ENCODE data around the gene RAB8B. TPM values are rescaled to one million over a fixed set of nuclear protein-coding genes. Genes with fewer than 3 reads are reported as not detected.

RAB8B gene
- total RNA-seq, result 55.8 and 56.8 TPM in 2 replicates

DNA sequence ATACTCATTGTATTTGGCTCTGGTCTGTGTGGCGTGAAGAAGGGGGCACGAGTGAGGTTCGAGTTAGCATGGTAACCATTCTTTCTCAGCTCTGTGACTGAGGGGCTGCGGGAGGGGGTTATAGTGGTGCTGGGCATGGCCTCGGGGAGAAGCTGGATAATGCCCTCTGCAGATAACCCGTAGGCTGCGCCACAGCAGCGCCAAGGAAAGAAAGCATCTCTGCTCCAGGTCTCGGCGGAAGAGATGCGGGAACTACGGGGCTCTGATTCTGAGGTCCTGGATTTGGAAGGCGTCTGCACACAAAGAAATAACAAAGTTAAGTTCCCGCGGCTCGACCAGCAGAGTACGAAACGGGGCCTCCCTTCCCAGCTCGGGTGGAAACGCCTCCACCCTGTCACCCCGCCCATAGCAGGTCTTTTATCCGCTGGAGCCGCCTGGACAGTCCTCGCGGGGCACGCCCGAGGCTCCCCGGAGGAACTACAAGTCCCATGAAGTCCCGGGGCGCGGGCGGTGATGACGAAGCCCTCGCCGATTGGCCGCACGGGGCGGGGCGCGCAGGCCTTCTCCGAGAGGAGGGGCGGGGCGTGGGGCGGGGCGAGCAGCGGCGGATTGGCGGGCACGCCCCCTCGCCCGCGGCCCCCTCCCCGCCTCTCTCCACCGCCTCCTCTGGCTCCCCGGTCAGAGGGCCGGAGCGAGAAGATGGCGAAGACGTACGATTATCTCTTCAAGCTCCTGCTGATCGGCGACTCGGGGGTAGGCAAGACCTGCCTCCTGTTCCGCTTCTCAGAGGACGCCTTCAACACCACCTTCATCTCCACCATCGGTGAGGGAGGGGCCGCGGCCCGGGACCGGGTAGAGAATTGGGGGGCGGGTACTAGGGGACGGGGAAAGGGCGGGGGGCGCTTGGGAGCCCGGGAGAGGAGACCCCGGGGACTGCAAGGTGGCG lies at the start of gene RAB8B:
TSS of gene RAB8B (plus strand) at position 681 of the 946 bp plus-strand sequence. CDS start at position 700, 19 bp downstream.
- DNase-seq (ENCODE audit: low read depth in 2 of 2), result peak; percentile 78 to 95

DNA sequence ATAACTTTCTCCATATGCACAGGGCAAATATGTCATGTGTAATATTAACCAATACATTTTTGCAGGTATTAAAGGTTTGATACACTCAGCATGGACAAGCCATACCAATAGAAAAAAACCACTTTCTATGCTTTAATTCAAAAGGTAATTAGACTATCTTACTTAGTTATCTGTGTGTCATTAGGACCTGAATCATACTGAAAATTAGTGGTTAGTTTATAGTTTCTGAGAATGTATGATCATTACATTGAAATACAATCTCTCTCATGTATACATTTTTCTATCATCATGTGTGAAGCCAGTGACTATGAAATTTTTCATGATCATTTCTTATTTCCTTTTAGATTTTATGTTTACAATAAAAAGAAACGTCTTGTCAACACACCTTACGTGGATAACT lies 48.5 kb upstream of the RAB8B start:
- DNase-seq (ENCODE audit: low read depth in 2 of 2), result no peak

DNA sequence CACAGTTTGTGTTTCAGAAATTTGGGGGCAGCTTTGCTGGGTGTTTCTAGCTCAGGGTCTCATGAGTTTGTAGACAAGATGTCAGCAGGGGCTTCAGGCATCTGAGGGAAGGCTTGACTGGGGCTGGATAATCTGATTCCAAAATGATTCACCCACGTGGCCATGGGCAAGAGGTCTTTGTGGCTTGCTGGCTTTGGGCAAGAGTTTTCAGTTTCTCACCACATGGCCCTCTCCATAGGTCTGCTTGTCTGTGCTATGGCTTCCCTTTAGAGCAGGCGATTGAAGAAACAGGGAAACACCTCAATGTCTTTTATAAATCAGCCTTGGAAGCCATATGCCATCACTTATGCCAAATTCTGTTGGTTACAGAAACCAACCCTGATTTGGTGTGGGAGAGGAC lies 44.0 kb upstream of the RAB8B start:
- DNase-seq (ENCODE audit: low read depth in 2 of 2), result no peak

DNA sequence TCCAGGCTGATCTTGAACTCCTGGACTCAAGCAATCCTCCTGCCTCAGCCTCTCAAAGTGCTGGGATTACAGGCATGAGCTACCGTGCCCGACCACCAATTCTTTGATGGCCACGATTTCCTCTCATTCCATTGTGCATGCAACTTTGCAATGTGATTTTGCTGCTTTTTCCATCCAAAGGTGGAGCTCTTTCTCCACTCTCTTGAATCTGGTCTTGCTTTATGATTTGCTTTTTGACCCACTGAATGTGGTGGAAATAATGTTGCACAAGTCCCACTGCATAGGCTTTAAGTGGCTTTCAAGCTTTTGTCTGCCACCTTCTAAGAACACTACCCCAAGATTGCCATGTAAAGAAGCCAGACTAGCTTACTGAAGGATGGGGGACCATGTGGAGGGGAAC lies 42.7 kb upstream of the RAB8B start:
- no peak for DNase-seq (ENCODE audit: low read depth in 2 of 2)

DNA sequence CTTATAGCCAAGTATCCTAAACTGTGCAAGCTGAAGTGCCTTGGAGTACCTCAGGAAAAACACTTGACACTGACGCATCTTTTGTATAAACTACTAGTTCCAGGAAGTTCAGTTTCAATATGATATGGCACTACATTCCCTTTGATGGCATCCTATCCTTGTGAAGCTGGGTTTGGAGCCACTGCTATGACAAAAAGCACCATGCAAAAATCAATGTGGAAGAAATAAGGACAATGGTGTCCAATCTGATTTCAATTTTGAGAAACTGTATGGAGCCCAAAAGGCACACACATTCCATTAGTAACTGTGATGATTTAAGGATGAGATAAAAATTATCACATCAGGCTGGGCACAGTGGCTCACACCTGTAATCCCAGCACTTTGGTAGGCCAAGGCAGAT lies 37.7 kb upstream of the RAB8B start:
- DNase-seq (ENCODE audit: low read depth in 2 of 2), result no peak

DNA sequence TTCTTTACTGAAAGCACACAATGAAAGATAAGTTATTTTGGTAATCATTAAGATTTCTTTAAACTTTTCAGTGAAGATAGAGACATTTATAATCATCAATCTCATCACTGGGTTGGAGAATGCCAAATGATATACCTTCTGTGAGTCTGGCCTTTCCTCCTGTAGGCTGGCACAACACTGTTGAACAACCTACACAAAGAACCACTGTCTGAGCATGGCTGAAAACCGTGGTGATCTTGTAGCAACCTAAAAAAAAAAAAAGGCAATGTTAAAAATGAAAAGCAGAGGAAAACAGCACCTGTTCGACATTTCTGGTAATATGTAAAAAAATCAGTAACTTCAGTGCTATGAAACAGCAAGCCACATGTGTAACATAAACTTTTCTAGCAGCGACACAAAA lies 33.9 kb upstream of the RAB8B start:
- no peak for DNase-seq (ENCODE audit: low read depth in 2 of 2)

DNA sequence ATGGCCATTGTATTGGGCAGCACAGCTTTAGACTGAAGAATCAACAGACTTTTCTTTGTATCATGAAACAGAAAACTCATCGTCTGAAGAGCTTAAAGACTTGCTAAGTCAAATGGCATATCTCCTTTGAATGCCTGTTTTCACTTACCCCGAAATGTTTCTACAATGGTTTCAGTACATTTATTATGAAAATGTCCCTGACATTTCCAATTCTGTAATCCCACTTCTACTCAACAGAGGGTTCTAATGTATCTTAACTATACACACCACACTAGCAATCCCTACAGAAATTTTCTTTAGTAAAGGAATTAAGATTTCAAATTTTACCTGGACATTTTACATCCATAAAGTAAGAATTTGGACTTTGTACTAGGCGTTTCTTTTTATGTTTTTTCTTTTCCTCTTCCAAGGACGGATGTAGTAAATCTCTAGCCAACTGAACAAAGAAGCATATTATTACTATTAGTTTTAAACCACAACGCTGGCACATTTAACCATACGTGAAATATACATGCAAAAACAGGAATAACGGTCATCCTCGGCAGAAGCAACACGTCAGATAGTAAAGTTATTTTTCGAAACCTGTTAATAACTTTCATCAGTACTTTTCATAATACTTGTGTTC lies 33.2 kb upstream of the RAB8B start:
- DNase-seq (ENCODE audit: low read depth in 2 of 2), result no peak

DNA sequence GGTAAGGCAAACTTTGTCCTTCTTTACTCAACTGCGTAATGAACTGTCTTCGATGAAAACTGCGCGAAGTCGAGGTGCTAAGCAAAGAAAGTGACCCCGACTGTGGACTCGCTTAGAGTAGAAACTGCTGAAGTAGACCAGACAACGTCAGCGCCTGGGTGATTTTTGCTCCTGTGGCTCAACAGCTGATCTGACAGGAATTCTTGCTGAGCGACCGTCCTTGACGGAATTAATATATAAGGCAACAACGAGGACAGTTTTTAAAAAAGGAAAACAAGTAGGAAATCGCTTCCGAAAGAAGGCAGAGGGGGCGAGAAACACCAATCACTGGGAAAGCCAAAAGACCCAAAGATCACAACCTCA lies 32.7 kb upstream of the RAB8B start:
- DNase-seq (ENCODE audit: low read depth in 2 of 2), result peak in 1 of 2 donors; percentile 55

DNA sequence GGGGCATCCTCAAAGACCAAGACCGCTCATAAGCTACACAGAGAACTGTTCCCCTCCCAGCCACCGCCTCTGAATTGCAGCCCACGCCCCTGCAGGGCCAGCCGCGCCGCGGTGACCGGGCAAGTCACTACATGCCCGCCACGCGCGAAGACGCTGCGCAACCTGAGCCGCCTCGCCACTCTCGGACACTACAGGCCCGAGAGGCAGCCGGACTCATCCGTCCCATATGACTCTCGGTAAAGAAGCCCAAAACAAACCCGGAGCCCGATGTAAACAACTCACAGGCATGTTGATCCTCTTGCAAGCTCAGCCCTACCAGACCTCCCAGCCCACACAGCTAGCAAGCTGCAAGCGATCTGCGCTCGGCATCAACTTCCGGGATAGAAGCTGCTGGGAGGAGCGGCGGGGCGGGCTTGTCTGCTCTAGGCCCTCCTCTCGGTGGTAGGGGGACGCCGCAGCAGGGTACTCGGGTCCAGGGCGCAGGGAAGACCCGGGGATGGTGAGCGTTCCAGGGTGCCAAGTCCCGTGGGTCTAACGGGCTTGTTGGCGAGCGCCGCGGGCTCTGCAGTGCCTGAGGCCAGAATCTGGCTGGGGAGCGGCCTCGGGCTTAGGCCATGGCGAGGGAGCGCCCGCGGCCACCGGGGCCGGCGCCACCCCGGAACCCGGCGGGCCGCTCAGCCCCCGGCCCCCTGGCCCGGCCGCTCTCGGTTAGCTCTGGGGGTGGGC lies 32.1 kb upstream of the RAB8B start, which contains the start of gene RPS27L:
TSS of gene RPS27L (minus strand) at position 360 of the 726 bp plus-strand sequence. CDS start at position 288, 72 bp downstream.
- peak; percentile 84 to 96 for DNase-seq (ENCODE audit: low read depth in 2 of 2)

DNA sequence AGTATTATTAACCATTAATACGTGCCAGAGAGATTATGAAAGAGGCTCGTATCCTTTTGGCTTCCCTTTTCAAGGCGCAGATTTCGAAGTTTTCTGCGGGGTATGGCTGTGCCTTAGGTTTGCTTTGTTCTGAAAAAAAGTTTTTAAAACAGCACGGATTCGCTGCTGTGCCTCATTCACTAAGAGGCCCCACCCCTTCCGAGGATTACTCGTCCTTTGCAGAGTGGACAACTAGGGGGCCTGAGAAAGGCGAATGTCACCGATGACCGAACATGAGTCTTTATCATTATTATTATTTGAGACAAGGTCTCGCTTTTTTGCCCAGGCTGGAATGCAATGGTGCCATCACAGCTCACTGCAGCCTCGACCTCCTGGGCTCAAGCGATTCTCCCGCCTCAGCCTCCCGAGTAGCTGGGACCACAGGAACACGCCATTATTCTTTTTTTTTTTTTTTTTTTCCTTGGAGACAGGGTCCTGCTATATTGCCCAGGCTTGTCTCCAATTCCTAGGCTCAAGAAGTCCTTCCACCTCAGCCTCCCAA lies 31.4 kb upstream of the RAB8B start:
- peak in 1 of 2 donors; percentile 83 for DNase-seq (ENCODE audit: low read depth in 2 of 2)

DNA sequence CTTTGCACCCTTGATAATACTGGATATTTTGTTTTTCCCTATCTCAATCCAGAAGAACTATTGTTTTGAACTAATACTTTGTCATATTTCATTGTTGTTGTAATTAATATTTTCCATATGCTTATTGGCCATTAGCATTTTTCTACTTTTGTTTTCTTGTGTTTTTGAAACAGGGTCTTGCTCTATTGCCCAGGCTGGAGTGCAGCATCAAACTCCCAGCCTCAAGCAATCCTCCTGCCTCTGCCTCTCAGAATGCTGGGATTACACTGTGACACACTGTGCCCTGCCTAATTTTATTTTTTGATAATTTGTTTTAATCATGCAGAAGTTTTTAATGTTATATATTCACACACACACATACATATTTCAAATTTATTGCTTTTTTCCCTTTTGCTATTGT lies 28.8 kb upstream of the RAB8B start:
- DNase-seq (ENCODE audit: low read depth in 2 of 2), result no peak

DNA sequence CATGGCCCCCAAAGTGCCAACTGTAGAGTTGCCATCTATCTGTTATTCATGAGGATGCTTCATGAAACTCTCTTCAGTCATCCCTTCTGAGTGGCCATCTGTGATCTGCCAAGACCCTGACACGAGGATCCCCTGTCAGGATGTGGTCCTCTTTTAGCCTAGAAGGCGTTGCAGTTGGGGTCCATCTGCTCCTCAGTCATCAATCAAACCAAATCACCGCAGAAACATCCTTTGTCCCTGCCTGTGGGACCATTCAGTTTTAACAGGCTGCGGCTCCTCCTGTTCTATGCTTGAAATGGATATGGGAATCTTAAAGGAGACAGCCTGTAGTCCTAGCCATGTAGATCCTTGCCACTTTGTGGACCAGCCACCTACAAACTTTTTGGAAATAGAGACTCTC lies 26.2 kb upstream of the RAB8B start:
- DNase-seq (ENCODE audit: low read depth in 2 of 2), result no peak

DNA sequence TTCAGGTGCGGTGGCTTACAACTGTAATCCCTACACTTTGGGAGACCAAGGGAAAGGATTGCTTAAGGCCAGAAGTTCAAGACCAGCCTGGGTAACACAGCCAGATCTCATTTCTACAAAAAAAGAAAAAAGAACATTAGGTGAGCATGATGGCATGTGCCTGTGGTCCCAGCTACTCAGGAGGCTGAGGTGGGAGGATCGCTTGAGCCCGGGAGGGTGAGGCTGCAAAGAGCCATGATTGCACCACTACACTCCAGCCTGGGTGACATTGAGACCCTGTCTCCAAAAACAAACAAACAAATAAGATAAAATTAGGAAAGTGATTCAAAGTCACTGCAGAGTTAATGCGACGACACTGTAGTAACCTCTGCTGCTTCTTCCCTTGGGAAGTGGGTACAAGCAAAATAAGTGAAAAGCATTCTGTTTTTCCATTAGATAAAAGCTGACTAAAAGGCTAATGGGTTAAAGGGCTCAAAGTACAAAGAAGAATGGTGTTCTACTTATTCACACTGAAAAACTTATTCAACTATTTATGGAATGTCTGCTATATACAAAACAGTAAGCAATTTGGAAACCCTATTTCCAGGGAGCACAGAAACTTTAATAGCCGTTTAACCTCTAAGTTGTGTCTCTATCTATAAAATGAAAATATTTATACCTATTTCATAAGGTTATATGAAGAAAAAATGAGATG lies 24.1 kb upstream of the RAB8B start:
- no peak for DNase-seq (ENCODE audit: low read depth in 2 of 2)

DNA sequence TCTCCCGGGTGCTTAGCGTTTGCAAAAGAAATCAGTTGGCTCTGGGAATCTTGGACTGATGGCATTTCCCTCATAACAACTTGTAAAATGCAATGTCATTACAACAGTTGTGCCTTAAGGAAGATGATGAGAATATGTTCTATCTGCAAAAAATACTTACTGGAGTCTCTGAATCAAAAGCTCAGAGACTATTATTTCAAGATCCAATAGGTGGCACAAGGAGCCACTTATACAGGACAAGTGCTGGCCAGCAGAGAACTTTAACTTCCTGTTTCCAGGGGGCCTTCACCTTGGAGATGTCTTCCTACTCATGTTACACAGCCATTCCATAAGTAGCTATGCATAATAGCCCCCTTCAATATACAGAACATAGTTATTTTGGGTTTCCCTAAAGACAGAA lies 23.2 kb upstream of the RAB8B start:
- peak in 1 of 2 donors; percentile 25 for DNase-seq (ENCODE audit: low read depth in 2 of 2)

DNA sequence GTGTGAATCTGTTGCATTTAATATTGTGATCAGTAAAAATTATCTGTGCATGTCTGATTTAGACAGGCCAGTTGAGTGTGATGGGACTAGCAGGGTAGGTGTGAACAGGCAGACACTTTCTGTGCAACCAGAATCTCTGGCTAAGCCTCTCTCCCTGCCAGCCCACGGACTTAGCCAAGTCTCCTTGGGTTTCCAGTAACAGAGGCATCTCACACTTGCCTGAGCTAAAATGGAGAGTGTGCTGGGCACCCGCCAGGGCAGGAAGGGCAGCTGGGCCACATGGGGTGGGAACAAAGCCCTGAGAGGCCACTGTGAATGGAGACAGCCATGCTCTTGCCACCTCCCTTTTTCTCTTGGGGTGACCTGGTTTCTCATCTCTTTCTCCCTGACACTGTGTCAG lies 19.6 kb upstream of the RAB8B start:
- no peak for DNase-seq (ENCODE audit: low read depth in 2 of 2)

DNA sequence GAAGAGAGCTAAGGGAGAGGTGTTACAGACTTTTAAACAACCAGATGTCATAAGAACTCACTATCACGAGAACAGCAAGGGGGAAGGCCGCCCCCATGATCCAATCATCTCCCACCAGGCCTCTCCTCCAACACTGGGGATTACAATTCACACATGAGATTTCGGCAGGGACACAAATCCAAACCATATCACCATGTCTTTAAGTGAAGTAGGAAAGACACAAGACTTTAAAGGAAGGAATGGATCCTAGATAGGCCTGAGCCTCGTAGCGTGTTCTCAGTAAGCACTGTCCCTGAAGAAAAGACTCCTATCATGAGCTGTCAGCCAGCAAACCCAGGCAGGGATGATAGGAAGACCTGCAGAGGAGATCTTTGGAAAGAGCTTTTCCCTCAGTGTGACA lies 17.0 kb upstream of the RAB8B start:
- no peak for DNase-seq (ENCODE audit: low read depth in 2 of 2)

DNA sequence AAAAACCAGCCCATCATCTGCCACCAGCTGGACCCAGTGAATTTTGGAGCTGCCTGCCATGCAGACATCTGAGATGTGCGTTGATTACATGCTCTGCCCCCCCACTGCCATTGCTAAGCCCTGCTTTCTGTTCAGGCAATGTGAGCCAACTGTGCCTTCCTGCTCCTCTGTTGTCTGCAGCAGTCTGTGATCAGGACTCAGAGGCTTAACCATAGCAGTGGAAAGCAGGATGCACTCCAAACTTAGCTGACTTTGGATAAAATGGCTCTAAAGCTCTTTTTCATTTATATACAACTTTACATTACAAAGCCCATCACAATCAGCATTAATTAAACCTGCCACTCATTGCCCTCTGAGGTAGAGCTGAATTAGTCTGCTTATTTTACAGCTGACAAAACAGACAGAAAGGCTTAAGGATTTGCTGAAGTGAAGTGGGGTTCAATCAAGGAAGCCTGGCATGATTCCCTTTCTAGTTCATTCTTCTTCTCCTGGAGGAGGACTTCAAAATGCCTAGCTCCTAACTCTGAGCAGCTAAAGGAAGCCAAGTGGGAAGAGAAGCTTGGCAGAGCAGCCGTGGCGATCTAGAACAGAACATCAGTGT lies 16.5 kb upstream of the RAB8B start:
- DNase-seq (ENCODE audit: low read depth in 2 of 2), result no peak

DNA sequence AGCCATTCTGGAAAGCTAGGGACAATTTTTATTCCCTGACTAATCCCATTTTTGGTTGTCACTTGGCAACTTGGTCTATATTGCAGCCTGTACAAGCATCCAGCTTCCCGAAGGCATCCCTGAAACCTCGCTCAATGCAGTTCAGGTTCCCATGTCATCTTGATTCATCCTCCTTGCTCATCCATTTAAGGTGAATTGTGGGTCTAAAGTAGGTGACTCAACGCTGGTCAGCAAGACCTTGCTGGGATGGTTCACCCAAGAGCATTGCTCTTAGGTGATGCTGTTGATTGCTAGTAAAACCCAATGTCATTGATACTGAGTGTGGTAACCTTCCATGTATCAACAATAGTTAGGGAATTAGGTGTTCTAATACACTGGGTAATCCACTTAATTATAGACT lies 13.1 kb upstream of the RAB8B start:
- DNase-seq (ENCODE audit: low read depth in 2 of 2), result no peak

DNA sequence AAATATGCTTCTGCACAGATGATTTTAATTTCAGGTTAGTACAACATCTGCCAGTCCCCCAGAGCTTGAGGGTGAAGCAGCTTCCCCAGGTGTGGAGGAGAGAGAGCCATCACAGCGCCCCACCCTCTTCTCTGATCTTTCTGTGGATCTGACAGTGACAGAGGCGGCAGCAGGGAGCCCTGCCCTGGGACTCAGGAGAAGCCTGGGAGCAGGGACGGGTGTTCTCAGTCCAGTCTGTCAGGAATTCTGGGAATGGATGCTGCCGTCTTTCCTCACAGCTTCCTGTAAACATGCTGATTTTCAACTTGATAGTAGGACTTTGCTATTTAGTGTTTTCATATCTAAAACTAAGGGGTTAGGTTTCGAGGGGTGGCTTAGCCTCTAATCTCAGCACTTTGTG lies 11.4 kb upstream of the RAB8B start:
- DNase-seq (ENCODE audit: low read depth in 2 of 2), result peak in 1 of 2 donors; percentile 41

DNA sequence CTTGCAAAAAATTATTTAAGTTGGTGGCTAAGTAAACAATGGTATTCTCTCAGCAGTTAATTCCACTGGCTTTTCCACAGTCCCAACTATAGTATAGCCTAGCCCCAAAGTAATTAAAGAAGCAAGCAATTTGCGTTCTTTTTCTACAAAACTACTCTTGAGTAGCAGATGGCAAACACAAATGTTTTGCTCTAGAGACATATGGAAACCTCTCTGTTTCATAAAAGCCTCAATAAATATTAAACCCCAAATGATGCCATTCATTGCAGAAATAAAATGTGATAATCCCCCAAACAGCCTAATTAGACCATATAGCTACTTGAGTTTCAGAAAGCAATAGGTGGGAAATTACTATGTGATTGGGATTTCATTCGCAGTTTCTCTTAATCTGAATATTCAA lies 8.7 kb upstream of the RAB8B start:
- no peak for DNase-seq (ENCODE audit: low read depth in 2 of 2)

DNA sequence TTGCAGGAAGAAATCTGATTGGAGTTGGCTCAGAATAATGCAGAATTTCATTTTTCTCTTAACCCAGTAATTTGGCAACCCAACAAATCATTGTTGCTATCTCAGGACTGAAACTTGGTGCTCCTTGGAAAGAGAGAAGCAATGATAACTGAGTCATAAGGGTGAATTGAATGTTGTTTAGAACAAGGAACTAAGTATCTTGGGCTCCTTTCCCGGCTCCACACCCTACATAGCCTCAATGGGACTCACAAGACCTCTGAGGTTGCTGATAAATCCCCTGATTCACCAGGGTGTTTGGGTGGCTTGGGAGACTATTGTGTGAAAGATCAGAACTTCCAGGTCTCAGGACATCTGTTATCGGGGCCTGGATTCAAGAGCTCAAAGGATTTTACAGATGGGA lies 7.8 kb upstream of the RAB8B start:
- no peak for DNase-seq (ENCODE audit: low read depth in 2 of 2)

All from dermis microvascular lymphatic vessel endothelial cell (primary cell).